SK-N-SH (cell line): ENCODE measurements around the gene HECW1. TPM values are rescaled to one million over a fixed set of nuclear protein-coding genes. Genes with fewer than 3 reads are reported as not detected.

Experiments used
- CTCF ChIA-PET: fragments of 300-600, 350-600 bp; formaldehyde crosslinking; extraction: SDS; loops from one replicate; lab custom pipeline; 2021; lab: Yijun Ruan, JAX
- POLR2A ChIA-PET: fragments of 350-600 bp; sonication (Branson Sonifier 250); formaldehyde crosslinking; extraction: SDS; loops from one replicate; lab custom pipeline; 2020; ENCODE audit warnings: antibody characterized with exemption, inconsistent platforms; lab: Yijun Ruan, JAX
- DNase-seq: peaks from one replicate; pipeline ENCODE4 v3.0.0; 2012
- H2AFZ ChIP-seq: fragments of 200-600 bp; sonication (generic); 2 replicates; pipeline ENCODE4 v1.8.1; 2016; ENCODE audit warnings: antibody characterized with exemption, mild to moderate bottlenecking, low read depth
- H3F3A ChIP-seq: fragments of 200-600 bp; sonication (generic); replicated peaks from 2 replicates; pipeline ENCODE3; 2016; ENCODE audit warnings: antibody characterized with exemption, mild to moderate bottlenecking; ENCODE audit not compliant: insufficient read depth
- H3K27ac ChIP-seq, 2 experiments: fragments of 200-500 bp in 1 of 2; fragments of 200-600 bp in 1 of 2; sonication (Bioruptor generic) in 1 of 2; sonication (generic), shearing (Covaris generic) in 1 of 2; 2 replicates each; pipeline versions ENCODE4 v1.5.1 to v1.6.1; 2014 to 2016; ENCODE audit warnings: low read depth in 2 of 2, inconsistent platforms in 1 of 2, low read length in 1 of 2, mild to moderate bottlenecking in 1 of 2, mixed read lengths in 1 of 2
- H3K27me3 ChIP-seq: fragments of 200-600 bp; sonication (generic), shearing (Covaris generic); 2 replicates; pipeline ENCODE4 v1.6.1; 2016; ENCODE audit warnings: mixed run types; ENCODE audit not compliant: insufficient read depth
- H3K36me3 ChIP-seq, 2 experiments: fragments of 200-500 bp in 1 of 2; fragments of 200-600 bp in 1 of 2; sonication (Bioruptor generic) in 1 of 2; sonication (generic) in 1 of 2; replicated peaks in 1 of 2; 2 replicates each; pipeline versions ENCODE3 to v1.5.1; 2014 to 2016; ENCODE audit warnings: low read length in 1 of 2, mild to moderate bottlenecking in 1 of 2; ENCODE audit not compliant: insufficient read depth in 2 of 2, control insufficient read depth in 1 of 2
- H3K4me1 ChIP-seq, 2 experiments: fragments of 200-500 bp in 1 of 2; fragments of 200-600 bp in 1 of 2; sonication (Bioruptor generic) in 1 of 2; sonication (generic), shearing (Covaris generic) in 1 of 2; 2 replicates each; pipeline versions ENCODE4 v1.5.1 to v1.6.1; 2014 to 2016; ENCODE audit warnings: low read depth in 1 of 2, low read length in 1 of 2, mixed run types in 1 of 2; ENCODE audit not compliant: insufficient read depth in 2 of 2, control insufficient read depth in 1 of 2
- H3K4me2 ChIP-seq: fragments of 200-600 bp; sonication (generic), shearing (Covaris generic); 2 replicates; pipeline ENCODE4 v1.6.1; 2017; ENCODE audit warnings: mixed run types
- H3K4me3 ChIP-seq, 2 experiments: fragments of 200-500 bp in 1 of 2; fragments of 200-600 bp in 1 of 2; sonication (Bioruptor generic) in 1 of 2; sonication (generic), shearing (Covaris generic) in 1 of 2; 2 replicates each; pipeline versions ENCODE4 v1.5.1 to v1.8.1; 2014 to 2016; ENCODE audit warnings: low read depth in 2 of 2, inconsistent platforms in 1 of 2, low read length in 1 of 2, mild to moderate bottlenecking in 1 of 2, mixed read lengths in 1 of 2, moderate library complexity in 1 of 2
- H3K79me2 ChIP-seq: fragments of 200-600 bp; sonication (generic); 2 replicates; pipeline ENCODE4 v1.8.1; 2017; ENCODE audit warnings: mild to moderate bottlenecking; ENCODE audit not compliant: insufficient read depth
- H3K9ac ChIP-seq: fragments of 200-600 bp; sonication (generic); 2 replicates; pipeline ENCODE4 v1.6.1; 2017; ENCODE audit warnings: mixed run types
- H3K9me2 ChIP-seq: fragments of 200-600 bp; sonication (generic); 2 replicates; pipeline ENCODE4 v1.6.1; 2017; ENCODE audit warnings: mixed run types
- H3K9me3 ChIP-seq: fragments of 200-600 bp; sonication (generic); 2 replicates; pipeline ENCODE4 v1.6.1; 2017; ENCODE audit warnings: mixed run types, mild to moderate bottlenecking, moderate library complexity
- H4K20me1 ChIP-seq: fragments of 200-600 bp; sonication (generic); 2 replicates; pipeline ENCODE4 v1.6.1; 2017; ENCODE audit warnings: mild to moderate bottlenecking, mixed run types; ENCODE audit not compliant: insufficient read depth
- EZH2phosphoT487 ChIP-seq: fragments of 200-600 bp; sonication (generic); IDR thresholded peaks from 2 replicates; pipeline ENCODE4 v1.6.1; 2017; ENCODE audit warnings: low read depth, mixed run types, mild to moderate bottlenecking, antibody characterized with exemption, moderate library complexity, borderline replicate concordance
- FOXJ3 ChIP-seq: sonication (generic); formaldehyde crosslinking; IDR thresholded peaks from 2 replicates; pipeline ENCODE4 v1.5.1; 2020; ENCODE audit warnings: mild to moderate bottlenecking, missing genetic modification reagents
- FOXM1 ChIP-seq: IDR thresholded peaks from 2 replicates; pipeline ENCODE4 v1.4.0; 2012; ENCODE audit warnings: low read depth, mild to moderate bottlenecking
- JUND ChIP-seq: IDR thresholded peaks from 2 replicates; pipeline ENCODE4 v1.4.0; 2012
- RAD21 ChIP-seq: IDR thresholded peaks from 2 replicates; pipeline ENCODE4 v1.6.1; 2012; ENCODE audit warnings: mild to moderate bottlenecking, low read length
- SMC3 ChIP-seq: IDR thresholded peaks from 2 replicates; pipeline ENCODE4 v1.6.1; 2012; ENCODE audit warnings: low read depth, low read length, improper control_type of control experiment
- WGBS: methylation state at CpG from one replicate; pipeline ENCODE4 v1.1.6; 2017; ENCODE audit warnings: low lambda C conversion rate; 5-methylcytosine and 5-hydroxymethylcytosine counted together
- polyA plus RNA-seq, 3 experiments: library from polyadenylated mRNA; depleted of rRNA; stranded (reverse); fragments of >200 nt; gene quantifications; 2 replicates each; pipeline ENCODE4 v1.2.3, GENCODE V29; 2012
- TF ChIP-seq, protein P1 (sequence below): IDR thresholded peaks from 2 replicates; pipeline ENCODE4 v1.4.0; 2012; ENCODE audit warnings: low read depth
- TF ChIP-seq, protein P2 (sequence below): IDR thresholded peaks from 2 replicates; pipeline ENCODE4; 2012
- TF ChIP-seq, protein P3 (sequence below): fragments of 200-600 bp; sonication (generic); IDR thresholded peaks from 2 replicates; pipeline ENCODE4 v1.6.1; 2017; ENCODE audit warnings: antibody characterized with exemption, mild to moderate bottlenecking, moderate library complexity

HECW1 gene
- polyA plus RNA-seq, 1 of the 3 experiments (the other 2 are of a cell fraction): not detected

DNA sequence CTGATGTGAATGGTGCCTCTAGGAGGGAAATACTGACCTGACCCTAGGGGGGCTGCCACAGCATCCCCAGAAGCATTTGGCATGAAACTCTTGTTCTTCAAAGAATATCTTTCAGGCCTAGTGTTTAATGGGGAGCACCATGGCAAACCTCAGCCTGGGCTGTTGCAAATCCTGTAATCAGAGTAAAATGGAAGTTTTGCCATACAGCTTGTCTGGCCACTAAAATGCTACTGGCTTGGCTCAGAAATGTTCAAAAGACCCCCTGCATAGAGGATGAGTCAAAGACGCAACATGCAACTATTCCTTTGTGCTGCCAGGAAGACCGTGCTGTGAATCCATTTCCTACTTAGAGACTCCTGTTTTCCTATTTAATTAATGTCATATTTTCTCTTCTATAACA lies 26.7 kb downstream of the HECW1 start:
- Histone ChIP-seq H3F3A (peaks cover 3% of the 10 kb centered on the region), H3K36me3 (no peaks in the 10 kb centered on the region), H3K27ac (no peak overlapping the region), H3K79me2 (no peaks in the 10 kb centered on the region), H3K9me2 (no peaks in the 10 kb centered on the region), H3K27me3 (peaks cover 31% of the 10 kb centered on the region), H3K4me3 (no peak overlapping the region), H3K9me3 (no peaks in the 10 kb centered on the region), H2AFZ (no peak overlapping the region), H3K9ac (no peak overlapping the region), H3K4me2 (no peak overlapping the region), H4K20me1 (no peaks in the 10 kb centered on the region), H3K4me1 (no peaks in the 10 kb centered on the region; a peak in 1 of 4 replicates)
- ChIA-PET CTCF (no interaction called here), POLR2A (no interaction called here)
- TF ChIP-seq JUND: no peak
- no peak for TF ChIP-seq SMC3
- TF ChIP-seq RAD21: no peak
- TF ChIP-seq EZH2phosphoT487: no peak
- no peak for DNase-seq
- WGBS: 30% methylated on average over 2 of the region's 2 CpGs

DNA sequence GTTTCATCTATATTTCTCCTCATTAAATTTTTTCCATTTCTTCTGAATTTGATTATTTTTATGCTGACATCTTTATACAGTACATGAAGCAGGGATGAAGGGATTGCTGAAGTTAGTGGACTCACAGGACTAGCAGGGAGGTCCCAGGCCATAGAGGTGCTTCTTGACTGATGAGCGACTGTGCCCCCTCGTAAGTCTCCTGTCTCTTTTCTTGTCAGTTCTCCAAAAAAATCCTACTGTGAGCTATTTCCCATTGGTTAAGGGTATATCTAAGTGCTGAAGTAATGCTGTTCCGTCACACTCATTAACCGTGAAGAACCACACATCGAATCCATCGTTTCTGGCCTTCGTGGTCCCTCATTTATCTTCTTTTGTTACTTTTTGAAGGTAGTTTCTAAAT lies 27.7 kb downstream of the HECW1 start:
- H3K9ac ChIP-seq: no peak overlapping the region
- H3K4me3 ChIP-seq: no peak overlapping the region
- no peaks in the 10 kb centered on the region for H3K9me2 ChIP-seq
- H2AFZ ChIP-seq: no peak overlapping the region
- H3K79me2 ChIP-seq: no peaks in the 10 kb centered on the region
- H3K36me3 ChIP-seq: no peaks in the 10 kb centered on the region
- ChIA-PET POLR2A (no interaction called here), CTCF (interaction anchor here (0.6 to 0.7 kb wide), 2 partner anchors 32 to 121 kb away, joined by 4 to 5 read pairs; no protein-coding TSS in a partner anchor)
- H4K20me1 ChIP-seq: no peaks in the 10 kb centered on the region
- peaks cover 25% of the 10 kb centered on the region; the same call in 1 of the 2 replicates for H3K27me3 ChIP-seq
- no peaks in the 10 kb centered on the region for H3K9me3 ChIP-seq
- WGBS: 75% methylated on average over 7 of the region's 7 CpGs
- no peaks in the 10 kb centered on the region; a peak in 1 of 4 replicates for H3K4me1 ChIP-seq
- DNase-seq: no peak
- H3K4me2 ChIP-seq: no peak overlapping the region
- peaks cover 3% of the 10 kb centered on the region for H3F3A ChIP-seq
- no peak overlapping the region for H3K27ac ChIP-seq
- TF ChIP-seq, protein P1, sequence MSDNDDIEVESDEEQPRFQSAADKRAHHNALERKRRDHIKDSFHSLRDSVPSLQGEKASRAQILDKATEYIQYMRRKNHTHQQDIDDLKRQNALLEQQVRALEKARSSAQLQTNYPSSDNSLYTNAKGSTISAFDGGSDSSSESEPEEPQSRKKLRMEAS: no peak
- TF ChIP-seq FOXM1: no peak
- TF ChIP-seq FOXJ3 (CRISPR knock-in tag): no peak
- TF ChIP-seq, protein P2, sequence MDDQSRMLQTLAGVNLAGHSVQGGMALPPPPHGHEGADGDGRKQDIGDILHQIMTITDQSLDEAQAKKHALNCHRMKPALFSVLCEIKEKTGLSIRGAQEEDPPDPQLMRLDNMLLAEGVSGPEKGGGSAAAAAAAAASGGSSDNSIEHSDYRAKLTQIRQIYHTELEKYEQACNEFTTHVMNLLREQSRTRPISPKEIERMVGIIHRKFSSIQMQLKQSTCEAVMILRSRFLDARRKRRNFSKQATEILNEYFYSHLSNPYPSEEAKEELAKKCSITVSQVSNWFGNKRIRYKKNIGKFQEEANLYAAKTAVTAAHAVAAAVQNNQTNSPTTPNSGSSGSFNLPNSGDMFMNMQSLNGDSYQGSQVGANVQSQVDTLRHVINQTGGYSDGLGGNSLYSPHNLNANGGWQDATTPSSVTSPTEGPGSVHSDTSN: no peak
- TF ChIP-seq, protein P3, sequence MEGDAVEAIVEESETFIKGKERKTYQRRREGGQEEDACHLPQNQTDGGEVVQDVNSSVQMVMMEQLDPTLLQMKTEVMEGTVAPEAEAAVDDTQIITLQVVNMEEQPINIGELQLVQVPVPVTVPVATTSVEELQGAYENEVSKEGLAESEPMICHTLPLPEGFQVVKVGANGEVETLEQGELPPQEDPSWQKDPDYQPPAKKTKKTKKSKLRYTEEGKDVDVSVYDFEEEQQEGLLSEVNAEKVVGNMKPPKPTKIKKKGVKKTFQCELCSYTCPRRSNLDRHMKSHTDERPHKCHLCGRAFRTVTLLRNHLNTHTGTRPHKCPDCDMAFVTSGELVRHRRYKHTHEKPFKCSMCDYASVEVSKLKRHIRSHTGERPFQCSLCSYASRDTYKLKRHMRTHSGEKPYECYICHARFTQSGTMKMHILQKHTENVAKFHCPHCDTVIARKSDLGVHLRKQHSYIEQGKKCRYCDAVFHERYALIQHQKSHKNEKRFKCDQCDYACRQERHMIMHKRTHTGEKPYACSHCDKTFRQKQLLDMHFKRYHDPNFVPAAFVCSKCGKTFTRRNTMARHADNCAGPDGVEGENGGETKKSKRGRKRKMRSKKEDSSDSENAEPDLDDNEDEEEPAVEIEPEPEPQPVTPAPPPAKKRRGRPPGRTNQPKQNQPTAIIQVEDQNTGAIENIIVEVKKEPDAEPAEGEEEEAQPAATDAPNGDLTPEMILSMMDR: no peak
